HG03342 (cell line): ENCODE data around the gene ZBTB46.
"Not testable (repeated sequence)": the region's sequence is repeated elsewhere in the genome, so short reads cannot be mapped to it uniquely, and the experiment has no call there.

Source experiments
- ATAC-seq: cut with Tn5 transposase; IDR thresholded peaks from one replicate; pipeline ENCODE4 v1.9.1; 2021; ENCODE audit warnings: mild to moderate bottlenecking, moderate library complexity; ENCODE audit not compliant: unreplicated experiment

ZBTB46 gene

GRCh38 chr20:63819224-63819921 is 11.7 kb downstream of the ZBTB46 start:
- ATAC-seq = no peak

- no peak for ATAC-seq
These were observed 15.3 kb downstream of the ZBTB46 start for GRCh38 chr20:63815615-63816253.

GRCh38 chr20:63814891-63815614 is 16.0 kb downstream of the ZBTB46 start:
- no peak for ATAC-seq

GRCh38 chr20:63811491-63811875 is 19.6 kb downstream of the ZBTB46 start:
- no peak for ATAC-seq

GRCh38 chr20:63810730-63811490 is 20.2 kb downstream of the ZBTB46 start:
- no peak for ATAC-seq

- ATAC-seq = no peak
These were observed 21.2 kb downstream of the ZBTB46 start for GRCh38 chr20:63809856-63810255.

- no peak for ATAC-seq
These were observed 21.9 kb downstream of the ZBTB46 start for GRCh38 chr20:63808964-63809674.

- ATAC-seq = no peak
These were observed 22.8 kb downstream of the ZBTB46 start for GRCh38 chr20:63808145-63808724.

GRCh38 chr20:63807654-63808053 is 23.4 kb downstream of the ZBTB46 start:
- no peak for ATAC-seq

GRCh38 chr20:63804308-63804636 is 26.8 kb downstream of the ZBTB46 start:
- no peak for ATAC-seq

- ATAC-seq = no peak
These were observed 28.4 kb downstream of the ZBTB46 start for GRCh38 chr20:63802469-63803240.

GRCh38 chr20:63801174-63801573 is 29.9 kb downstream of the ZBTB46 start:
- ATAC-seq = not testable (repeated sequence)

GRCh38 chr20:63800411-63800810 is 30.7 kb downstream of the ZBTB46 start:
- ATAC-seq = not testable (repeated sequence)

- ATAC-seq = not testable (repeated sequence)
These were observed 31.9 kb downstream of the ZBTB46 start for GRCh38 chr20:63799127-63799526.

GRCh38 chr20:63797175-63797574 is 33.9 kb downstream of the ZBTB46 start:
- ATAC-seq = not testable (repeated sequence)

- ATAC-seq = no peak
These were observed 35.8 kb downstream of the ZBTB46 start for GRCh38 chr20:63795178-63795830.

- ATAC-seq = no peak
These were observed 36.5 kb downstream of the ZBTB46 start for GRCh38 chr20:63794614-63795013.

GRCh38 chr20:63792866-63793265 is 38.2 kb downstream of the ZBTB46 start:
- no peak for ATAC-seq

GRCh38 chr20:63791497-63792156 is 39.4 kb downstream of the ZBTB46 start:
- no peak for ATAC-seq
